IMR-90 (cell line): Measurements from ENCODE around the gene HMGXB3.

Experiments
- BHLHE40 ChIP-seq: fragments of 150-350 bp; IDR thresholded peaks from 2 replicates; pipeline ENCODE4 v1.6.1; 2016; ENCODE audit warnings: mild to moderate bottlenecking, low read depth, low read length
- CEBPB ChIP-seq: IDR thresholded peaks from 2 replicates; pipeline ENCODE4 v1.6.1; 2012; ENCODE audit warnings: low read depth, low read length, improper control_type of control experiment
- CHD1 ChIP-seq: IDR thresholded peaks from 2 replicates; pipeline ENCODE4 v1.6.1; 2012; ENCODE audit warnings: low read depth, low read length, improper control_type of control experiment
- FOS ChIP-seq: fragments of 150-350 bp; IDR thresholded peaks from 2 replicates; pipeline ENCODE4 v1.6.1; 2016; ENCODE audit warnings: low read depth, low read length
- POLR2A ChIP-seq: IDR thresholded peaks from 2 replicates; pipeline ENCODE4 v1.6.1; 2012; ENCODE audit warnings: mild to moderate bottlenecking, low read depth, low read length
- RAD21 ChIP-seq: IDR thresholded peaks from 2 replicates; pipeline ENCODE4 v1.6.1; 2012; ENCODE audit warnings: low read length, improper control_type of control experiment
- RCOR1 ChIP-seq: IDR thresholded peaks from 2 replicates; pipeline ENCODE4 v1.6.1; 2012; ENCODE audit warnings: mild to moderate bottlenecking, low read length, improper control_type of control experiment; ENCODE audit not compliant: insufficient replicate concordance
- RFX5 ChIP-seq: IDR thresholded peaks from 2 replicates; pipeline ENCODE4 v1.8.0; 2012; ENCODE audit warnings: low read depth, mild to moderate bottlenecking, low read length, moderate library complexity
- TF ChIP-seq, protein P1 (sequence below): conservative IDR thresholded peaks from 2 replicates; pipeline ENCODE4 v1.5.1; 2012; ENCODE audit warnings: mild to moderate bottlenecking, low read depth, low read length, improper control_type of control experiment
- TF ChIP-seq, protein P2 (sequence below): fragments of 150-350 bp; IDR thresholded peaks from 2 replicates; pipeline ENCODE4 v1.6.1; 2017; ENCODE audit warnings: mild to moderate bottlenecking, antibody characterized with exemption, low read length, low read depth

DNA sequence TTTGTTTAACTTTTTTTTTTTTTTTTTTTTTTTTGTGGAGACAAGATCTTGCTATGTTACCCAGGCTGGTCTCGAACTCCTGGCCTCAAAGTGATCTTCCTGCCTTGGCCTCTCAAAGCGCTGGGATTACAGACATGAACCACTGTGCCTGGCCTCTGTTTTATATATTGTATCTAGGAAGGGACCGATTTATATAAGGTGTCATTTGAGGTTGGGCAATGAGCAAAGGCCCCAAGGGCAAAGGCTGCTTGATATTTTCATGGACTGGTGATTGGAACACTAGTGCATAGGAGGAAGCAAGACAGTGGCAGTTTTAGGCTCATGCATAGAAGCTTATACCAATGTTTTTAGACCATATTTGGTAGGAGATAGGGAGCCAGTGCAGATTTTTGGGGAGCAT, 36.8 kb upstream of the HMGXB3 start:
- TF ChIP-seq POLR2A (no peak), RCOR1 (no peak), RAD21 (no peak), CEBPB (no peak), BHLHE40 (no peak), CHD1 (no peak), FOS (no peak), RFX5 (no peak)
- TF ChIP-seq, protein P1, sequence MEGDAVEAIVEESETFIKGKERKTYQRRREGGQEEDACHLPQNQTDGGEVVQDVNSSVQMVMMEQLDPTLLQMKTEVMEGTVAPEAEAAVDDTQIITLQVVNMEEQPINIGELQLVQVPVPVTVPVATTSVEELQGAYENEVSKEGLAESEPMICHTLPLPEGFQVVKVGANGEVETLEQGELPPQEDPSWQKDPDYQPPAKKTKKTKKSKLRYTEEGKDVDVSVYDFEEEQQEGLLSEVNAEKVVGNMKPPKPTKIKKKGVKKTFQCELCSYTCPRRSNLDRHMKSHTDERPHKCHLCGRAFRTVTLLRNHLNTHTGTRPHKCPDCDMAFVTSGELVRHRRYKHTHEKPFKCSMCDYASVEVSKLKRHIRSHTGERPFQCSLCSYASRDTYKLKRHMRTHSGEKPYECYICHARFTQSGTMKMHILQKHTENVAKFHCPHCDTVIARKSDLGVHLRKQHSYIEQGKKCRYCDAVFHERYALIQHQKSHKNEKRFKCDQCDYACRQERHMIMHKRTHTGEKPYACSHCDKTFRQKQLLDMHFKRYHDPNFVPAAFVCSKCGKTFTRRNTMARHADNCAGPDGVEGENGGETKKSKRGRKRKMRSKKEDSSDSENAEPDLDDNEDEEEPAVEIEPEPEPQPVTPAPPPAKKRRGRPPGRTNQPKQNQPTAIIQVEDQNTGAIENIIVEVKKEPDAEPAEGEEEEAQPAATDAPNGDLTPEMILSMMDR = no peak
- TF ChIP-seq, protein P2, sequence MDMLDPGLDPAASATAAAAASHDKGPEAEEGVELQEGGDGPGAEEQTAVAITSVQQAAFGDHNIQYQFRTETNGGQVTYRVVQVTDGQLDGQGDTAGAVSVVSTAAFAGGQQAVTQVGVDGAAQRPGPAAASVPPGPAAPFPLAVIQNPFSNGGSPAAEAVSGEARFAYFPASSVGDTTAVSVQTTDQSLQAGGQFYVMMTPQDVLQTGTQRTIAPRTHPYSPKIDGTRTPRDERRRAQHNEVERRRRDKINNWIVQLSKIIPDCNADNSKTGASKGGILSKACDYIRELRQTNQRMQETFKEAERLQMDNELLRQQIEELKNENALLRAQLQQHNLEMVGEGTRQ = no peak
